Hematopoietic multipotent progenitor cell treated with erythropoietin and hydrocortisone succinate and interleukin-3 and kit ligand, for 15 days (in vitro differentiated cells): Measurements from ENCODE around the gene DES.
"Not testable (repeated sequence)": the region's sequence is repeated elsewhere in the genome, so short reads cannot be mapped to it uniquely, and the experiment has no call there.

Source experiments
- DNase-seq: peaks from one replicate; pipeline ENCODE4 v3.0.0-alpha.2; 2015; ENCODE audit warnings: low spot score

The DES gene

GRCh38 chr2:219418155-219419011, at the start of gene DES:
DES (plus strand) TSS chr2:219418377; CDS start chr2:219418463, 86 bp downstream.
- no peak for DNase-seq

- DNase-seq, result no peak
Observed at GRCh38 chr2:219368690-219369191, 49.4 kb upstream of the DES start.

DNA sequence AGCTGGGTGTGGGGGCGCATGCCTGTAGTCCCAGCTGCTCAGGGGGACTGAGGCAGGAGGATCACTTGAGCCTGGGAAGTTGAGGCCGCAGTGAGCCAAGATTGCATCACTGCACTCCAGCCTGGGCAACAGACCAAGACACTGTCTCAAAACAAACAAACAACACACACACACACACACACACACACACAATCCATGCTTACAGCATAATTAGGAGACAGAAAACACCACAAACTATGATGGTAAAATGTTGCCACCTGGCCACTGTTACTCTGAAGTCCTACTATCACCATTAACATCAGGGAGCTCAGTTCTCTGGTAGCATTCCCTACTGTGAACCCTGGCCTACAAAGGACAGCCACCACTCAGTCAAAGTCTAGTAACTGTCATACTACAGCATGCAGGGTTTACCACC, 48.7 kb upstream of the DES start:
- DNase-seq, result no peak

DNA sequence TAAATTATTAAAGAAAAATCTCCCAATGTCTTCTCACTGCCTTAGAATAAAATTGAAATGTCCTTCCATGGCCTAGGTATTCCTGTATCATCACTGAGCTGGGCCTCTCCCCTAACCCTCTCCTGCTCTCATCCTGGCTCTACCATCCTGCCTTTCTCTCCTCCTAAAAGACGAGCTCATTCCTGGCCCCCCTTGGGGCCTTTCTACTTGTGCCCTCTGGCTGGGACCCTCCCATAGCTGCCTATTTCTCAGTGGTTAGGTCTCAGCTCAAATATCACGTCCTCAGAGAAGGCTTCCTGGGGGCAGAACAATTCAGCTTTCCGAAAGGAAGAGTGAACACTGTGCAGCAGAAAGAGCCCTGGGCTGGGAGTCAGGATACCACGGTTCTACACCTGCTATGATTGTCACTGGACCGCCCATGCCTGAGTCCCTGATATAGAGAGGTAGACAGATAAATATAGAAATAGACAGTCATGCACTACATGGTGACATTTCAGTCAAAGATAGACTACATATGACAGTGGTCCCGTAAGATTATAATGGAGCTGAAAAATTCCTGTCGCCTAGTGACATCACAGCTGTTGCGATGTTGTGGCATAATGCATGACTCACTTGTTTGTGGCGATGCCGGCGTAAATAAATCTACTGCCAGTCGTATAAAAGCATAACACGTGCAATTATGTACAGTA, 39.9 kb upstream of the DES start:
- DNase-seq, result no peak

DNA sequence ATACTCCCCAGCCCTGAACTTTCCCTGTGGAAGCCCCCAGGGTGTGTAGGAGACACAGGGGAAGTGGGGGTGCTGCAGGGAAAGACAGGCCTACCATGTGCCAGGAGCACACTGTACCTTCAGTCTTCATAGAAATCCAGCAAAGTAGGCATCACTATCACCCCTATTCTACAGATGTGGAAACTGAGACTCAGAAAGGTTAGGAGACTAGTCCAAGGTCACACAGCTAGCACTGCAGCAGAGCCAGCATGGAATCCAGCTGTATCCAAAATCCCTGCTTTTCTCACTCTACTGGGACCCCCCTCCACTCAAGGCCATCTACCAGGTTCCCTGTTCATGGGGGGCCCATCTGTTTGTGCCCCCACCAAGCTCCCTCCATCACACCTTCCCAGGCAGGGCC, 37.3 kb upstream of the DES start:
- DNase-seq, result no peak

DNA sequence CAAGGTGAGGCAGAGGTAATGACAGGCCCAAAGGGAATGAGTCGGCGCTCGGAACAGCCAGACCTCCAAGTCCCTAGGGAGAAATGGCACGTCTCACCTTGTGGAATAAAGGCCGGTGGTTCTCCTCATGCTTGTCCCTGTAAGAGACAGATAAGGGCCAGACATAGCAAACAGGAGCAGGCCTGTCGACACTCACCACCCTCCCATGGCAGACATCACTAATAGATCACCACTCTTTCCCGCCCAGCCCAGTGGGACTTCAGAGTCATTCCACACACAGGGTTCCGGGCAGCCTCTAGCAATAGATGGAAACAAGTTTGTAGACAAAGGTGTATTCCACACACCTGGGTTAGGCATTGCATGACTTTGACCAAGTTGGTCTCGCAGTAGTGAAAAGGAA, 36.7 kb upstream of the DES start:
- no peak for DNase-seq

GRCh38 chr2:219384083-219384713, 34.0 kb upstream of the DES start:
- DNase-seq, result no peak

GRCh38 chr2:219384859-219385258, 33.3 kb upstream of the DES start:
- DNase-seq, result no peak

DNA sequence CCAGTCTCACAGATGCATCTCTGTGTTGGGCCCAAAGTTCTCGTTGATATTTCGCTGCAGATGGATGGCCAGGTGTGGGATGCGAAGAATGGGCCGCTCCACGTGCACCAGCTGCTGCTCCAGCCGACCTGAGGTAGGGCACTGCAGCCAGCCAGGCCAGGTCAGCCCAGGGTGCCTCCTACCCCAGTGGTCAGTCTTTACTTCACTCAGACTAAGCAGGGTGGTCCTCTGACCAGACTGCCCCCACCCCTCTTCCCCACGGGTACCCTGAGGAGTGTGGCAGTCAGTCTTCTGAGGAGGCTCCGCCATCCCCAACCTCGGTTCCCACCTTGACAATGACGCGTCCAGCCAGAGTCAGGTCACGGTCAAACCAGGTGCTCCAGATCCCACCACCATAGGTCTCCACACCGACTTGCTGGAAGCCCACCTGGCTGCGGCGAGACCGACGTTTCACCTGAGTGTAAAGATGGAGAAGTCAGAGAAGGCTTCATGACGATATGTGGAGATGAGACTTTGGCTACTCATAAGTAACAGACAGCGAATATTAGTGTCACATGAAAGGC, 32.1 kb upstream of the DES start:
- DNase-seq, result no peak

DNA sequence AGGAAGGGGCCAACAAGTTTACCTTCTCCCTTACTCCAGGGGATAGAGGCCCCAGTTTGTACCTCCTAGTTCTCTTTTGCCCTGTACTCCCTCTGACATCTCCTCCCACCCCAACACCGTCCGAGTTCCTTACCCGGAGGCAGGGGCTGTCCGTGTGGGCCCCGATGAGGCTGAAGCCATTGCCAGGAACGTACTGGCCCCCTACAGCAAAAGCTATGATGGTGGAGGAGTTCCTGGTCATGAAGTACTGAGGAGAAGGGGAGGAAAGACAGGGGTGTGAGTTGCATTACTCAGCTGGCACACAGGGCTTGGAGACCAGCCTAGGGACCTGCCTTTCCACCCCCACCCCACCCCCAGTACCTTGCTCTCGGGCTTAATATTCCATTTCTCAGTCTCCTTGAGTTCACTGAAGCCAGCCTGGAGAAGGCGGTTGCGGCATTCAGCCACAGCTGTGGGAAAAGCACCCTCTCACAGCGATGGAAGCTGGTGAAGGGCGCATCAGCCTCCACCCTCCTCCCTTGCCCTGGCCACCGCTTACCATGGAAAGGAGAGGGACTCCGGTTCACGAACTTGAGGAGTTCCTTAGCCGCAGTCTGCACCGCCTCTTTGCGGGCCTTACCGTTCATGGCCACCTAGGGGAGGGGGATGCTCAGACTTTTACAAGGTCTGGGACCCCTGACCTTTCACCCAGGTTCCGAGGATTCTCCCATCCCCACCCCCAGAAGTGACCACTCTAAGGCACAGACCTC, 31.5 kb upstream of the DES start:
- peak; percentile 7 for DNase-seq

DNA sequence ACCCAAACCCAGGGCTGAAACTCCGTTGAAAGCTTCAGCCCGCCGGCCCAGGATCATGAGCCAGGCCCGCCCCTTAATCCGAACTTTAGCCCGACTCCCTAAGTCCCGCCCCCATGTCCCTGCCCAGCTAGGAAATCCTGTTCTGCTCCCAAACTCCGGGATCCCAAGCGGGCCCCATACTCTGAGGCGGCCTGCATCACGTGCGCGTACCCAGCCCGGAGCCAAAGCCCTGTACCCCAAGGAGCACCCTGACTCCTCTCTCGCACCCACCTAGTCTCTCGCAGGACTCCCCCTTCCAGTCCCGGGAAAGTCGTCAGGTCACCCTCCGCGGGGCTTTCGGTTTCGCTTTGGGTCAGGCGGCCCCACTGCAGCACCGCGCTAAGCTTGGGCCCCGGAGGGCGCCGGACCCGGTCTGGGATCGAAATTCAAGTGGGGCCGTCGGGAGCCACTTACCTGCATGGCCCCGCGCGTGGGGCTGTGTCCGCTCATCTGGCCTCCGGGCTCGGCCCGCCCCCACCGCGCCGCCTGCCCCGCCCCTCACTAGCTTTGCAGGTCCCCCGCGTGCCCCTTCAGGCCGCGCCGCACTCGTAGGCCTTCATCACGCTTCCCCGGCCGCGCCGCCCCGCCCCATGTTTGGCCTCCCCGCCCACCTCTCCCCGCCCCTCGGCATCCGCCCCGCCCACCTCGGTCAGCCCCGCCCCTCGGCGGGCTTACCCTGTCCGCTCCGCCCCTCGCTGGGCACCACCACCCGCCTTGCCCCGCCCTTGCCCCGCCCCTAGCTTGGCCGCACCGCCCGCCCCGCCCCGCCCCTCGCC, 30.7 kb upstream of the DES start, which contains the start of gene DNPEP:
TSS of gene DNPEP (minus strand) at position 607 of the 815 bp plus-strand sequence. CDS start at position 489, 118 bp downstream.
- peak; percentile 91 for DNase-seq

- peak; percentile 96 for DNase-seq
Observed at GRCh38 chr2:219388121-219388906, 29.9 kb upstream of the DES start.

DNA sequence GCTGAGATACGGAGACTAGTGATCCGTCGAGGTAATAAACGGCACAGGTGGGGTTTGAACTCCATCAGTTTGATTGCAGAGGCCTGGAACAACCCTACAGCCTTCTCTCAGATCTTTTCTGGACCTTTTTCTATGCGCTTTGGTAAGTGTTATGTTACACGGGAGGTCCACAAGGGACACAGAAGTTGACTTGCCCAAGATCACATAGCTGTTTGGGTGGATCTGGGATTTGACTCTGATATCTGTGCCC, 29.3 kb upstream of the DES start:
- DNase-seq, result no peak

DNA sequence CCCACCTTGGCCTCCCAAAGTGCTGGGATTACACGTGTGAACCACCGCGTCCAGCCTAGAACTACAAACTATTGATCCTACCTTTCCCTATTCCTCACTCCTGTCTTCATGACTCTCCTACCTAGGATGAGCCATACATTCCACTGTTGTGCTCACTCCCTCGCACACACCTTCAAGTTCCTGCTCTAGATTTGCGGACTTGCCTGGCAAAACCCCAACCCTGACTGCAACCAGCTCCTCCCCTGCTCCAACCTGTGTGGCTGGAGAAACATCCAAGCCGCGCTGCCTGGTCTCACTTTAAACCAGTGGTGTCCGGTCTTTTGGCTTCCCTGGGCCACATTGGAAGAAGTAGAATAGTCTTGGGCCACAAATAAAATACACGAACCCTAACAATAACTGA, 25.4 kb upstream of the DES start:
- no peak for DNase-seq

DNA sequence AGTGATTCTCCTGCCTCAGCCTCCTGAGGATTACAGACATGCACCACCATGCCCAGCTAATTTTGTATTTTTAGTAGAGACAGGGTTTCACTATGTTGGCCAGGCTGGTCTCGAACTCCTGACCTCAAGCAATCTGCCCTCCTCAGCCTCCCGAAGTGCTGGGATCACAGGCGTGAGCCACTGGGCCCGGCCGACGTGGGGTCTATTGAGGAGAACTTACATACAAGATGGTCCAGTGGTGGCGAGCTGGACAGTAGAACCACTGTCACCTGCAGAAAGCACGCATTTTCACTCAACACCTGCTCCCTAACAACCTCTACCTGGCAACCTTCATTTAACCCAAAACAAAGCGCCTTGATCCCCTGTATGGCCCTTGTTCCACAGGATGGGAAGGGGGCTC, 23.1 kb upstream of the DES start:
- DNase-seq, result not testable (repeated sequence)

DNA sequence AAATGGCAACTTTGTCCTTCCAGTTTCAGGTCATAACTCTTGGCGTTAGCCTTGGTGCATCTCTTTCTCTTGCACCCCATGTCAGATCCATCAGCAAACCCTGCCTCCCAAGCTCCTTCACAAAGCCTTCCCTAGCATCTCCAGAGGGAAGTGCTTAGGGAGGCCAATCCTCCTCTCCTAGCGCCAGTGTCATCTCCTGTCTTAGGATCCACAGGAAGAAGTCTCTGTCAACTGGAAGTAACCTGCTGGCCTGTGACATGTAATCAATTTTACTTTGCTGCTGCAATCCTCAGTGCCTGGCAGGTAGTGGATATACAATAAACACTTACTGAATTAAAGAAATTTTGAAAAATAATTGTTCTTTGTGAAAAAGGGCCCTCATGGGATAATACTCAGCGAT, 22.6 kb upstream of the DES start:
- no peak for DNase-seq

GRCh38 chr2:219396863-219397457, 21.2 kb upstream of the DES start:
- DNase-seq, result no peak

GRCh38 chr2:219398721-219399363, 19.3 kb upstream of the DES start:
- DNase-seq, result no peak
